Stimulated activated naive CD8-positive, alpha-beta T cell treated with anti-CD3 and anti-CD28 coated beads, Interleukin-15, Interleukin-2, amounts not matched to agents 100 ng/mL and 50 ng/mL, for 24 hours (primary cell): ENCODE data around the gene SFRP4.

Source experiments
- H3K27ac Mint-ChIP-seq: one replicate; pipeline ENCODE4 v1.8.0; 2021; ENCODE audit warnings: mild to moderate bottlenecking, mixed read lengths
- H3K27me3 Mint-ChIP-seq: one replicate; pipeline ENCODE4 v1.8.0; 2021; ENCODE audit warnings: mixed read lengths
- H3K36me3 Mint-ChIP-seq: one replicate; pipeline ENCODE4 v1.8.0; 2021; ENCODE audit warnings: low read depth, mixed read lengths
- H3K4me1 Mint-ChIP-seq: one replicate; pipeline ENCODE4 v1.8.0; 2021; ENCODE audit warnings: low read depth, mixed read lengths
- H3K4me3 Mint-ChIP-seq: one replicate; pipeline ENCODE4 v1.8.0; 2021; ENCODE audit warnings: mild to moderate bottlenecking, mixed read lengths
- H3K9me3 Mint-ChIP-seq: one replicate; pipeline ENCODE4 v1.8.0; 2021; ENCODE audit warnings: mixed read lengths

Gene SFRP4

DNA sequence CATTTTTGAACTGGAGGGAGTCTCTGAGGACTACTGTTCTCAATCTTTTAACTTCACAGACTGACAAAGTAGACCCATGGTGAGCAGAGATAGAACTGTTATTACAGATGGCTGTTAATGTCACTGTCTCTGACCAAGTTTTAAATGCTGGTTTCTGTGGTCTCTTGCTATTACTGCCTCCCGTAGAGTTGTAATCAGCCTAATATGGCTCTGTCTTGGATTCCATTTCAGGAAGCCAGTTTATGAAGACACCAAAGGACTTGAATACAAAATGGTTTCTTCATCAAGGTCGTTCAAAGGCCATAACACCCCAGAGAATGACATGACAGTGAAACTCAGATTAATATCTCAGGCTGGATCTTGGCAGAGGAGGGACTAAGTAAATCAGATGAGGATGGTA, 3.9 kb downstream of the SFRP4 start:
- Mint-ChIP-seq H3K36me3 (no peaks in the 10 kb centered on the region), H3K27ac (no peak overlapping the region), H3K4me1 (peaks cover 13% of the 10 kb centered on the region), H3K27me3 (peaks cover 52% of the 10 kb centered on the region), H3K9me3 (no peaks in the 10 kb centered on the region), H3K4me3 (no peak overlapping the region)

DNA sequence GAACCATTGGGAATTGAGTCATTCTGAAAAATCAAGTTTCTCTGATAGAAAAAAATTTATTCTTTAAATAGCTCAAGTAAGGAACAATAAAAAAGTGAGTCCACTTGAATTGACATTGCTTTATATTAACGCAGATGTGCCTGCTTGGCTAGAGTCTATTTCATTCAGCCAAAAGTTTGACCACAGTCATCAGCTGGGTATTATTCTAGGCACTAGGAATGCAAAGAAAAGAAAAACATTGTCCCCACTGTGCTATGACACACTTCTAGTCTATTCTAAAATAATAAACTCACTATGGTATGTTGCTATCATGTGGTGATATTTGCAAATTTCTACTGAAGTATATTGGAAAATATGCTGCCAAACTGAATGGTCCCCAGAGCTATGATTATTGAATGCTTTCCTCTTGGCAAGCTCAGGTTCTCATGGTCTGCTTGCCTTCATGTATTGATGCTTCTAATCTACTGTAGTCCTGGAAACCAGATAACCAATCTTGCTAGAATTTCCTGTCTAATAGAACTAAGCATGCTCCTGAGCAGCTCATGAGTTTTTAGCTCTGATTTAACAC, 8.3 kb downstream of the SFRP4 start:
- Mint-ChIP-seq H3K9me3 (no peaks in the 10 kb centered on the region), H3K4me3 (no peak overlapping the region), H3K27ac (no peak overlapping the region), H3K27me3 (peaks cover 19% of the 10 kb centered on the region), H3K4me1 (no peaks in the 10 kb centered on the region), H3K36me3 (no peaks in the 10 kb centered on the region)

DNA sequence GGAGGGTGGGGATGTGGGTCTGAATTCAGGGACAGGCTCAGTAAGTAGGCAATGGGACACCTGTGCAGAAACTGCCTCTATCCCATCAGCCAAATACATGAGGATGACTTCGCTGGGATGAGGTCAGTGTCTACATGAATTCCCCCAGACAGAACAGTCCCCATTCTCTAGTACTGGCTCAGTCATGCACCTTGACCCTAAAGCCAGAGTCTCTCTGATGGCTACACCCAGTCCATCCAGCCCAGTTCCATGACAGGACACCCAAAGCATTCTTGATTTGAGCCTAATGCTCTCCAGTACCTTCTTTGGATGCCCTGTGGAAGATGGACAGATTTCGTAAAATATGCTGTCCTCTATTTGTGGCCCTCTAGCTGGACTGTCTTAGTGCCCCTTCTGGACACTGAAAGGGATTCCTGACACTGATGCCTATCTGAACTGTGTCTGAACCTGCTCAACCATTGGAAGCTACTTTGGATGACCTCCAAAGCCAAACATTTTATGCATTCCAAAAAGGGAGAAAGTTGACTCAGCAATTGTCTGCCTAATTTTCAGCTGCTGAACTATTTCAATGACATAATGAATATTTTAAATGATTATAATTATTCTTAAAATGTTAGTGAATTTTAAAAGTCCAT, 14.6 kb downstream of the SFRP4 start:
- peaks cover 16% of the 10 kb centered on the region for H3K27me3 Mint-ChIP-seq
- H3K36me3 Mint-ChIP-seq: no peaks in the 10 kb centered on the region
- H3K4me3 Mint-ChIP-seq: no peak overlapping the region
- no peaks in the 10 kb centered on the region for H3K4me1 Mint-ChIP-seq
- H3K27ac Mint-ChIP-seq: no peak overlapping the region
- no peaks in the 10 kb centered on the region for H3K9me3 Mint-ChIP-seq

DNA sequence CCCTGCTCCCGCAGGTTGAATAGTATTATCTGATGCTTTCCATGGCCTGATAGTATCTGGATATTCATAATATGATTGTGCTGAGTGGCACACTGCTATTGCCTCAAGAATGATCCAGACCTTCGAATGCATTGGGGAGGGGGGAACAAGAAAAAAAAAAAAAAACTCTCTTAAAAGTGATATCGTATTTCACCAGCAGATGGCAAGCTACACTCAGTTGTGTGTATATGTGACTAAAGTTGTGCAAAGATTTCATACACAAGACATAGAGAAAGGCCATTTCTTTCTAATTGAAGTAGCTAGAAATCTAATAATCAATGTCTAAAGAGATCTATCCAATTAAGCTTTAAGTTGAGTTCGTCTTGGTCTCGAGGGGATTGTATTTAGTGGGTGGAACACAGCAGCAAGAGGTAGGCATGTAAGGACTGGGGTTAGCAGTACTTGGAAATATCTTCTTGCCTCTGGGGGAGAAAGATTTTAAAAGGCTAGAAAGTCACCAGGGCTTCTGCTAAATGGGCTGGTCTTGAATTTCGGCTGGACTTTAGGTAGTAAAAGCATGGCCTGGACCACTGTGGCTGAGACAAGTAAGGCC, 15.3 kb downstream of the SFRP4 start:
- Mint-ChIP-seq H3K36me3 (no peaks in the 10 kb centered on the region), H3K27ac (no peak overlapping the region), H3K4me1 (no peaks in the 10 kb centered on the region), H3K9me3 (no peaks in the 10 kb centered on the region), H3K27me3 (peaks cover 16% of the 10 kb centered on the region), H3K4me3 (no peak overlapping the region)

DNA sequence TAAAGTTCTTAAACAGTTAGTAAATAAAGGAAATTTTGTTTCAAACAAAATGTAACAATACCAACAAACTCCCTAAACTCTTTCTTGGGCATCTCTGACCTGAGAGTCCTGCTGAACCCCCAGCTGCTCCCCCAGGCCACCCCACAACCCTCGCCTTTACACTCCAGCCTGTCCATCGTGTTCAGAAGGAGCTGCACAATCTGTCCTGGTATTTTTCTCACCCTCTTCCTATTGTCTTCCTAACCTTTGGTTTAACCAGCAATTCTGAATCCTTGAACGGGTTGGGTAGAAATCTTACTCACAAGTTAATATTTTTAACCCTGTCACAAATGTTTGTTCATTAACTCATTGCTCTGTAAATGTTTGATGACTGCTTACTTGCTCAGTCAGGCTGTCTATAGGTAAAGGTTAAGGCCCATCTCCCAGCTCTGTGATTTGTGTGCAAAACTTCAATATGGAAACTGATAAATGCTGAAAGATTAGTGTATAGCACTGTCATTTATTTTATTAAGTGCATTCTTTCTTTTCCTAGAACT, 16.8 kb downstream of the SFRP4 start:
- Mint-ChIP-seq H3K36me3 (no peaks in the 10 kb centered on the region), H3K9me3 (no peaks in the 10 kb centered on the region), H3K4me3 (no peak overlapping the region), H3K27ac (no peak overlapping the region), H3K4me1 (no peaks in the 10 kb centered on the region), H3K27me3 (peaks cover 13% of the 10 kb centered on the region)

DNA sequence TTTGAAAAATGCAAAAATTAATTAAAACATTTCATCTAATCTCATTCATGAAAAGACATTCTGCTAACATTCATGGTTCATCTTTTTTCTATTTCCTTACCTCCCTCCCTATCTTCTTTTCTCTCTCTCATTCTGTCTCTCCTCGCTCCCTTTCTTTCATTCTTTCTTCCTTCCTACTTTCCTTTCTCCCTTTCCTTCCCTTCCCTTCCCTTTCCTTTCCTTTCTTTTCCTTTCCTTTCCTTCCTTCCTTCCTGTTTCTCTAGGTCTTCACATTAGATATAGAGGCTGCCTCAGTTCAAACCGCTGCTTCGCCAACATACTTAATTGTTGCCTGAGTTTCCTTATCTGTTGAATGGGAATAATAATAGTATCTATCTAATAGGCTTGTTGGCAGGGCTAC, 21.9 kb downstream of the SFRP4 start:
- Mint-ChIP-seq H3K4me1 (no peaks in the 10 kb centered on the region), H3K27ac (no peak overlapping the region), H3K9me3 (peaks cover 3% of the 10 kb centered on the region), H3K27me3 (peaks cover 15% of the 10 kb centered on the region), H3K36me3 (no peaks in the 10 kb centered on the region), H3K4me3 (no peak overlapping the region)

DNA sequence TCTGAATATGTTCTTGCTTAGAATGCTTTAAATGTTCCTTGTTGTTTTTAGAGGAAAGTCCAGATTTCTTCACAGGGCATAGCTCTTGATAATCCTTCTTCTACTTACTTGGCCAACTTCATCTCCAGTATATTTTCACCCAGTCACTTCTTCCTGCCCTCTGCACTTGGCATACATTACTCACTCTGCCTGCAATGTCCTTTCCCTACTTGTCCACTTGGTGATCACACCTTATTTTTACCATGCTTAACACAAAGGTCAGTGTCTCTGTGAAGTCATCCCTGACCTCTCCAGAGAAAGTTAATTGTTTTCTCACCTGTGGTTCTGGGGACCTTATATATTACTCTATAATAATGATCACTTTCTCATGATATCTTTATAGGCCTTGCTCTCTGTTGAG, 23.3 kb downstream of the SFRP4 start:
- peaks cover 11% of the 10 kb centered on the region for H3K27me3 Mint-ChIP-seq

DNA sequence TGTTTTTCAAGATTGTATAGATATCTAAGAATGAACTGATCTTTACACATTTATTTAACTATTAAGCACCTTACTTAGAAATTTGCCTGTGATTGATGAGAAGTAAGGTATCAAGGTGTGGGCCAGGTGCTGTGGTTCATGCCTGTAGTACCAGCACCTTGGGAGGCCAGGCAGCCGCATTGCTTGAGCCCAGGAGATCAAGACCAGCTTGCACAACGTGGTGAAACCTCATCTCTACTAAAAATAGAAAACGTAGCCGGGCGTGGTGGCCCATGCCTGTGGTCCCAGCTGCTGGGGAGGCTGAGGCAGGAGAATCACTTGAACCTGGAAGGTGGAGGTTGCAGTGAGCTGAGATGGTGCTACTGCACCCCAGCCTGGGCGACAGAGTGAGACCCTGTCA, 34.5 kb downstream of the SFRP4 start:
- no peak overlapping the region for H3K4me3 Mint-ChIP-seq
- H3K4me1 Mint-ChIP-seq: no peaks in the 10 kb centered on the region
- no peaks in the 10 kb centered on the region for H3K9me3 Mint-ChIP-seq
- H3K36me3 Mint-ChIP-seq: no peaks in the 10 kb centered on the region
- H3K27ac Mint-ChIP-seq: no peak overlapping the region
- H3K27me3 Mint-ChIP-seq: peaks cover 4% of the 10 kb centered on the region

More for the DNA sequence above, 23.3 kb downstream of the SFRP4 start:
- peaks cover 3% of the 10 kb centered on the region for H3K9me3 Mint-ChIP-seq
- H3K4me3 Mint-ChIP-seq: no peak overlapping the region
- no peaks in the 10 kb centered on the region for H3K4me1 Mint-ChIP-seq
- H3K36me3 Mint-ChIP-seq: no peaks in the 10 kb centered on the region
- H3K27ac Mint-ChIP-seq: no peak overlapping the region
